HepG2 (cell line): ENCODE data around the gene PALMD. TPM values are rescaled to one million over a fixed set of nuclear protein-coding genes. Genes with fewer than 3 reads are reported as not detected.
A peak's percentile ranks its signal among the peaks of the same experiment; 100 is the strongest.

ENCODE experiments used
- MAF1 ChIP-seq: sonication (generic); formaldehyde crosslinking; IDR thresholded peaks from 2 replicates; pipeline ENCODE4 v1.5.0; 2020; ENCODE audit warnings: missing genetic modification reagents, borderline replicate concordance
- MIER3 ChIP-seq: IDR thresholded peaks from 2 replicates; pipeline ENCODE4 v1.6.1; 2016; ENCODE audit warnings: missing compliant biosample characterization, borderline replicate concordance
- MYPOP ChIP-seq: sonication (generic); formaldehyde crosslinking; IDR thresholded peaks from 2 replicates; pipeline ENCODE4 v1.8.1; 2023; ENCODE audit warnings: mild to moderate bottlenecking, moderate library complexity, missing genetic modification reagents
- SP1 ChIP-seq, 2 experiments: fragments of 450-650 bp in 1 of 2; sonication (generic) in 1 of 2; formaldehyde crosslinking in 1 of 2; IDR thresholded peaks; 2 replicates each; pipeline versions ENCODE4 v1.4.0 to v1.6.1; 2016 to 2020; ENCODE audit warnings: missing genetic modification reagents in 1 of 2
- TARDBP ChIP-seq: sonication (generic); formaldehyde crosslinking; IDR thresholded peaks from 2 replicates; pipeline ENCODE4 v1.8.0; 2022; ENCODE audit warnings: mild to moderate bottlenecking, missing genetic modification reagents
- ZBTB3 ChIP-seq: sonication (generic); formaldehyde crosslinking; IDR thresholded peaks from 2 replicates; pipeline ENCODE4 v1.4.0; 2020; ENCODE audit warnings: low read depth, mild to moderate bottlenecking, moderate library complexity, missing genetic modification reagents, borderline replicate concordance
- ZBTB49 ChIP-seq: sonication (generic); formaldehyde crosslinking; IDR thresholded peaks from 2 replicates; pipeline ENCODE4 v1.4.0; 2020; ENCODE audit warnings: missing genetic modification reagents, borderline replicate concordance
- ZEB1 ChIP-seq: IDR thresholded peaks from 2 replicates; pipeline ENCODE4 v1.6.1; 2012; ENCODE audit warnings: mild to moderate bottlenecking, low read depth, inconsistent platforms; ENCODE audit not compliant: insufficient replicate concordance
- ZFP36L2 ChIP-seq: sonication (generic); formaldehyde crosslinking; IDR thresholded peaks from 2 replicates; pipeline ENCODE4 v1.4.0; 2020; ENCODE audit warnings: missing genetic modification reagents
- ZGPAT ChIP-seq: IDR thresholded peaks from 2 replicates; pipeline ENCODE4 v1.6.1; 2016; ENCODE audit warnings: mild to moderate bottlenecking
- ZNF501 ChIP-seq: sonication (generic); formaldehyde crosslinking; IDR thresholded peaks from 2 replicates; pipeline ENCODE4 v1.5.1; 2020; ENCODE audit warnings: mild to moderate bottlenecking, moderate library complexity, missing genetic modification reagents
- ZNF503 ChIP-seq: sonication (generic); formaldehyde crosslinking; IDR thresholded peaks from 2 replicates; pipeline ENCODE4 v1.4.0; 2020; ENCODE audit warnings: missing genetic modification reagents
- ZNF83 ChIP-seq: sonication (generic); formaldehyde crosslinking; IDR thresholded peaks from 2 replicates; pipeline ENCODE4 v1.4.0; 2020; ENCODE audit warnings: missing genetic modification reagents, mild to moderate bottlenecking, borderline replicate concordance
- polyA plus RNA-seq, 8 experiments: library from polyadenylated mRNA; depleted of rRNA in 3 of 8; stranded (reverse) in 7 of 8; unstranded in 1 of 8; fragments of >200 nt; fragmentation: Illumina TruSeq in 4 of 8; extraction: Trizol in 4 of 8; gene quantifications; 2 replicates each; pipeline versions ENCODE4 v1.2.1 to v1.2.3, GENCODE V29; 2011 to 2016; ENCODE audit warnings: low read depth in 4 of 8, missing spikeins in 1 of 8, mixed read lengths in 1 of 8; ENCODE audit not compliant: insufficient read depth in 1 of 8
- total RNA-seq, 5 experiments: library from RNA; depleted of rRNA; stranded (reverse); fragments of >200 nt; fragmentation: Illumina TruSeq; extraction: Trizol; gene quantifications; 2 replicates each; pipeline ENCODE4 v1.2.3, GENCODE V29; 2016; ENCODE audit warnings: low read depth in 1 of 5
- TF ChIP-seq, protein P1 (sequence below), 2 experiments: sonication (generic) in 1 of 2; formaldehyde crosslinking in 1 of 2; IDR thresholded peaks; 2 replicates each; pipeline versions ENCODE4 v1.6.1 to v1.9.0; 2014 to 2022; ENCODE audit warnings: antibody characterized with exemption in 1 of 2, borderline replicate concordance in 1 of 2, inconsistent platforms in 1 of 2, low read depth in 1 of 2, missing genetic modification reagents in 1 of 2

PALMD gene
- total and polyA plus RNA-seq, 2 of the 13 experiments (the other 11 are each of a cell fraction or from before 2014, with no cell fraction given), result 5.5 to 31.1 TPM

GRCh38 chr1:99645203-99645602 lies 710 bp upstream of the PALMD start (continued):
- TF ChIP-seq ZBTB49 (no peak), ZBTB3 (CRISPR knock-in tag) (no peak), ZFP36L2 (CRISPR knock-in tag) (no peak), MAF1 (CRISPR knock-in tag) (no peak), ZGPAT (CRISPR knock-in tag) (no peak), ZNF503 (CRISPR knock-in tag) (no peak), ZNF83 (CRISPR knock-in tag) (no peak), MIER3 (no peak), MYPOP (CRISPR knock-in tag) (no peak), ZNF501 (CRISPR knock-in tag) (no peak), SP1 (IDR thresholded peaks at IDR 0.05) (no peak), SP1 (CRISPR knock-in tag; IDR thresholded peaks at IDR 0.05) (no peak), ZEB1 (peak; percentile 27), TARDBP (CRISPR knock-in tag) (no peak)
- TF ChIP-seq, protein P1, sequence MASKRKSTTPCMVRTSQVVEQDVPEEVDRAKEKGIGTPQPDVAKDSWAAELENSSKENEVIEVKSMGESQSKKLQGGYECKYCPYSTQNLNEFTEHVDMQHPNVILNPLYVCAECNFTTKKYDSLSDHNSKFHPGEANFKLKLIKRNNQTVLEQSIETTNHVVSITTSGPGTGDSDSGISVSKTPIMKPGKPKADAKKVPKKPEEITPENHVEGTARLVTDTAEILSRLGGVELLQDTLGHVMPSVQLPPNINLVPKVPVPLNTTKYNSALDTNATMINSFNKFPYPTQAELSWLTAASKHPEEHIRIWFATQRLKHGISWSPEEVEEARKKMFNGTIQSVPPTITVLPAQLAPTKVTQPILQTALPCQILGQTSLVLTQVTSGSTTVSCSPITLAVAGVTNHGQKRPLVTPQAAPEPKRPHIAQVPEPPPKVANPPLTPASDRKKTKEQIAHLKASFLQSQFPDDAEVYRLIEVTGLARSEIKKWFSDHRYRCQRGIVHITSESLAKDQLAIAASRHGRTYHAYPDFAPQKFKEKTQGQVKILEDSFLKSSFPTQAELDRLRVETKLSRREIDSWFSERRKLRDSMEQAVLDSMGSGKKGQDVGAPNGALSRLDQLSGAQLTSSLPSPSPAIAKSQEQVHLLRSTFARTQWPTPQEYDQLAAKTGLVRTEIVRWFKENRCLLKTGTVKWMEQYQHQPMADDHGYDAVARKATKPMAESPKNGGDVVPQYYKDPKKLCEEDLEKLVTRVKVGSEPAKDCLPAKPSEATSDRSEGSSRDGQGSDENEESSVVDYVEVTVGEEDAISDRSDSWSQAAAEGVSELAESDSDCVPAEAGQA (IDR thresholded peaks at IDR 0.05; ENCODE audit: low read depth), result no peak
- TF ChIP-seq, protein P1 (CRISPR knock-in tag; IDR thresholded peaks at IDR 0.05; ENCODE audit: borderline replicate concordance), result no peak
